Measurements from ENCODE around the gene RARRES1.
A peak's percentile ranks its signal among the peaks of the same experiment; 100 is the strongest.

The RARRES1 gene

DNA sequence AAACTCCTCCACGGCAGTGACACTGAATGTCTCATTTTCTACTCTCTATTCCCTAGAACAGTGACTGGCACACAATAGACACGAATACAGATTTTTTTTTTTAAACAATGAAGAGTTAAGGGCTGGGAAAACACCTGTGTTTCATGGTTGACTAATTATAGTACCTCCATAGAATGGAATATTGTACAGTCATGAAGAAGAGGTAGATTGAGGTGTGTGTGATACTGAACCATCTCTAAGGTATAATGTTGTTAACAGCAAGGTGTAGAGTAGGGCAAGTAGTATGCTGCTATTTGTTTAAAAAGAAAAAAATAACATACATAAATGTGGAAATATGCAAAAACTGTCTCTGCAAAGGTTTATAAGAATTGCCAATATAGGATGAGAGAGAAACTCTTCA, 5.2 kb upstream of the RARRES1 start:
- H3K36me3 Mint-ChIP-seq (ENCODE audit: low read depth), result peaks cover 29% of the 10 kb centered on the region
- peaks cover 33% of the 10 kb centered on the region for H3K27me3 Mint-ChIP-seq (ENCODE audit: low read depth, poor library complexity)
- TF ChIP-seq, protein P1, sequence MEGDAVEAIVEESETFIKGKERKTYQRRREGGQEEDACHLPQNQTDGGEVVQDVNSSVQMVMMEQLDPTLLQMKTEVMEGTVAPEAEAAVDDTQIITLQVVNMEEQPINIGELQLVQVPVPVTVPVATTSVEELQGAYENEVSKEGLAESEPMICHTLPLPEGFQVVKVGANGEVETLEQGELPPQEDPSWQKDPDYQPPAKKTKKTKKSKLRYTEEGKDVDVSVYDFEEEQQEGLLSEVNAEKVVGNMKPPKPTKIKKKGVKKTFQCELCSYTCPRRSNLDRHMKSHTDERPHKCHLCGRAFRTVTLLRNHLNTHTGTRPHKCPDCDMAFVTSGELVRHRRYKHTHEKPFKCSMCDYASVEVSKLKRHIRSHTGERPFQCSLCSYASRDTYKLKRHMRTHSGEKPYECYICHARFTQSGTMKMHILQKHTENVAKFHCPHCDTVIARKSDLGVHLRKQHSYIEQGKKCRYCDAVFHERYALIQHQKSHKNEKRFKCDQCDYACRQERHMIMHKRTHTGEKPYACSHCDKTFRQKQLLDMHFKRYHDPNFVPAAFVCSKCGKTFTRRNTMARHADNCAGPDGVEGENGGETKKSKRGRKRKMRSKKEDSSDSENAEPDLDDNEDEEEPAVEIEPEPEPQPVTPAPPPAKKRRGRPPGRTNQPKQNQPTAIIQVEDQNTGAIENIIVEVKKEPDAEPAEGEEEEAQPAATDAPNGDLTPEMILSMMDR (IDR thresholded peaks at IDR 0.05), result no peak
- peaks cover 19% of the 10 kb centered on the region for H3K9me3 Mint-ChIP-seq
- no peak overlapping the region for H3K4me3 Mint-ChIP-seq
- no peak overlapping the region for H3K27ac Mint-ChIP-seq
- no peak for DNase-seq
- peaks cover 4% of the 10 kb centered on the region for H3K4me1 Mint-ChIP-seq

DNA sequence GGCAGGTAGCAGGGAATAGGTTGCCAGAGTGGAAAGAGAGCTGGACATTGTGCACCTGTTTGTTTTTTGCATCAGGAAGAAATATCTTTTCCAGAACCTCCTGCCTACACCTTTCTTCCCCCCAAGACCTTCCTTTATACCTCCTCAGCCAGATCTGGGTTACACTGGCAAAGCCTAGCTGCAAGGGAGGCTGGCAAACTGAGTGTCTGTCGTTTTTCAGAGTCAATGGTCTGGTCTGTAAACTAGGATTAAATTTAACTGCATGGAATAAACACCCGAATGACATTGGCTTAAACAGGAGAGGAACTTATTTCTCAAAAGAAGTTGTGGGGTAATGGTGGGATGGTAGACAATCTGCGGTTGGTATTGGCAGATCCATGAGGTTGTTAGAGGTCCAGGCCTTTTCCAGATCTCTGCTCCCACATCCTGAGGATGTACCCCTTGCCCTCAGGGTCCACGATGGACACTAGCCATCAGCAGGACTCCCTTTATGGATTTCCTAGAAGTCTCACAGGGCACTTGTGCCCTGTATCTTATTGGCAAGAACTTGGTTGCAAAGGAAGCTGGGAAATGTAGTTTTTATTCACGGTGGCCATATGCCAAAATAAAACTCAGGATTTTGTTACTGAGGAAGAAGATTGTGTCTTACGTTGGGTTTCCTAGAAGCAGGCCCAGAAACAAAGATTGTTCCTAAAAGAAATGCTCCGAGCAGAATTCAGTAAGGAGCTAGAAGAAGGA, 3.2 kb upstream of the RARRES1 start:
- H3K4me3 Mint-ChIP-seq, result no peak overlapping the region
- peaks cover 21% of the 10 kb centered on the region for H3K36me3 Mint-ChIP-seq (ENCODE audit: low read depth)
- H3K27me3 Mint-ChIP-seq (ENCODE audit: low read depth, poor library complexity), result peaks cover 45% of the 10 kb centered on the region
- TF ChIP-seq, protein P1 (IDR thresholded peaks at IDR 0.05), result no peak
- no peak overlapping the region for H3K27ac Mint-ChIP-seq
- H3K4me1 Mint-ChIP-seq, result peaks cover 8% of the 10 kb centered on the region
- no peak for DNase-seq
- H3K9me3 Mint-ChIP-seq, result peaks cover 19% of the 10 kb centered on the region

DNA sequence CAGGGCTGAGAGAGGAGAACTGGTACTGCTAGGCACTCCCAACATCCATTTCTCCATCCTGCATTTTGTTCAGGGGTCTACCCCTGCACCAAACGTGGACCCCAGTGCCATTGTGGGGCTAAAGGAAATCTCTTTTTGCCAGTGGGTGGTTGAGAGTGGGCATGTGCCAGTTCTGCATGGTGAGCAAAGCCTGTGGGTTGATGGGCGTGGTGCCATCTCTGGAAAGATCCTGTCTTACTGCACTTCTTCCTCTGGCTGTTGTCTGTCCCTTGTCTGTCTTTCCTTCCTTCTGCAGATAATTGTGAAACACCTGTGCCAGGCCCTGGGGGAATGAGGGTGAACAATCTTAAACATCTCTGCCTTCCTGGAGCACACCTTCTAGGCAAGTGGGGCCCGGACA, 1.4 kb upstream of the RARRES1 start:
- Mint-ChIP-seq H3K27me3 (ENCODE audit: low read depth, poor library complexity) (peaks cover 42% of the 10 kb centered on the region), H3K27ac (no peak overlapping the region), H3K4me1 (peaks cover 8% of the 10 kb centered on the region), H3K9me3 (peaks cover 19% of the 10 kb centered on the region), H3K36me3 (ENCODE audit: low read depth) (peaks cover 21% of the 10 kb centered on the region), H3K4me3 (peak overlapping the region; percentile 48)
- TF ChIP-seq, protein P1 (IDR thresholded peaks at IDR 0.05), result no peak
- no peak for DNase-seq

DNA sequence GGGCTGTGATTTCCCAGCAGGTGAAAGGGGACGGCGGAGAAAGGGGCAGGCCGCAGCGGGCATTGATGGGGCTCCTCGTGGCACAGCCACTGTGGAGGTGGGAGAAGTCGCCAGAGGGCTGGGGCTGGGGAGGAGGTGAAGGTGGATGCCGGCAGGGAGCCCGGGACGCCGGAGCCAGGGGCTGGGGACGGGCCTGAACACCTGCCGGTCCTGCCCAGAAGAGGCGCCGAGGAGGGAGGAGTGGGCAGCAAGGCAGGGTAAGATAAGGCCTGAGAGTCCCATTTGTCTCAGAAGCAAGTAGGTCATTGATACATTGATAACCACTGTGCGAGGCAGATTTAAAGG, 571 bp upstream of the RARRES1 start:
- H3K9me3 Mint-ChIP-seq, result peaks cover 19% of the 10 kb centered on the region

DNA sequence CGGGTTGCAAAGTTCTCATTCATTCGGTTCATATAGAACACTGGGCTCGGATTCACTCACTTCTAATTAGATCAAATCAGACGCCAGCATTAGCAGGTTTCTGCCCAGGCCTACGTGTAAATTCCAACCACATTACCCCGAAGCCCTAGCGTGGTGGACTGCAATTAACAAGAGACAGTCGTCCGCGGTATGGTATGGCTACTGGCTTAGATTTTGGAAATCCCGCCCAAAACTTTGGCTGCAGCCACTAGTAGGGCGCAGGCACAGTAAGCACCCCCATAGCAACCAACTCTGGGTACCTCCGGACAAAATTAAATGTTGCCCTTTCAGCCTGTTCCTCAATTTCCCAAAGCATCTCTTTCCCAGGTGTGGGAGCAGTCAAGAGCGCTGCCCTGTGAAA, 771 bp downstream of the RARRES1 start:
- H3K36me3 Mint-ChIP-seq (ENCODE audit: low read depth), result peaks cover 14% of the 10 kb centered on the region
- TF ChIP-seq, protein P1 (IDR thresholded peaks at IDR 0.05), result no peak
- peak overlapping the region; percentile 75 for H3K4me3 Mint-ChIP-seq
- peaks cover 19% of the 10 kb centered on the region for H3K9me3 Mint-ChIP-seq
- H3K4me1 Mint-ChIP-seq, result peaks cover 16% of the 10 kb centered on the region
- DNase-seq, result no peak
- no peak overlapping the region for H3K27ac Mint-ChIP-seq
- peaks cover 45% of the 10 kb centered on the region for H3K27me3 Mint-ChIP-seq (ENCODE audit: low read depth, poor library complexity)

More for the DNA sequence above, 571 bp upstream of the RARRES1 start:
- no peak overlapping the region for H3K27ac Mint-ChIP-seq
- H3K4me1 Mint-ChIP-seq, result peaks cover 13% of the 10 kb centered on the region
- TF ChIP-seq, protein P1 (IDR thresholded peaks at IDR 0.05), result no peak
- peaks cover 21% of the 10 kb centered on the region for H3K36me3 Mint-ChIP-seq (ENCODE audit: low read depth)
- DNase-seq, result no peak
- H3K27me3 Mint-ChIP-seq (ENCODE audit: low read depth, poor library complexity), result peaks cover 45% of the 10 kb centered on the region
- peak overlapping the region; percentile 75 for H3K4me3 Mint-ChIP-seq

DNA sequence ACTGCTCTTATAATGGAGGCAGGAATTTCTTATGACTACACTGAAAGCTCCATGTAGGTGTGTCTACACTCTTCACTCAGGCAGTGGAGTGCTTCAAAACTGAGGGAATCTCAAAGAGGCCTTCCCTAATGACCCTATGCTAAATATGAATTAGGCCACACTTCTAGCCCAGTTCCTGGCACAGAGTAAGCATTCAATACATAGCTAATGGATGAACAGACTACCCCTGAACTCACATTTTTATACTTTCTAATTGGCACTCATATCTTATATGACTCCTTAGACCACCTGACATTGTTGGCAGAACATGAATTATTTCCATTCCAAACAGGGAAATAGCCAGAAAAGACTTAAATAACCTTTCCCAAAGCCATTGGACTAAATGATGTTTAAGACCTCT, 3.4 kb downstream of the RARRES1 start:
- Mint-ChIP-seq H3K27me3 (ENCODE audit: low read depth, poor library complexity) (peaks cover 29% of the 10 kb centered on the region), H3K4me1 (peaks cover 21% of the 10 kb centered on the region), H3K36me3 (ENCODE audit: low read depth) (no peaks in the 10 kb centered on the region), H3K4me3 (no peak overlapping the region), H3K9me3 (peaks cover 4% of the 10 kb centered on the region), H3K27ac (no peak overlapping the region)
- TF ChIP-seq, protein P1 (IDR thresholded peaks at IDR 0.05), result no peak
- no peak for DNase-seq

All from nephron progenitor cell (in vitro differentiated cells).